VCaP (cell line): ENCODE measurements around the gene SAMD4B.
"Not testable (repeated sequence)": the region's sequence is repeated elsewhere in the genome, so short reads cannot be mapped to it uniquely, and the experiment has no call there.

ENCODE experiments used
- H3K27ac ChIP-seq: fragments of 450-650 bp; 2 replicates; pipeline ENCODE4 v1.5.1; 2017
- TF ChIP-seq, protein P1 (sequence below): fragments of 450-650 bp; conservative IDR thresholded peaks from 2 replicates; pipeline ENCODE4 v1.5.1; 2017; ENCODE audit warnings: mild to moderate bottlenecking, moderate library complexity

Gene SAMD4B

DNA sequence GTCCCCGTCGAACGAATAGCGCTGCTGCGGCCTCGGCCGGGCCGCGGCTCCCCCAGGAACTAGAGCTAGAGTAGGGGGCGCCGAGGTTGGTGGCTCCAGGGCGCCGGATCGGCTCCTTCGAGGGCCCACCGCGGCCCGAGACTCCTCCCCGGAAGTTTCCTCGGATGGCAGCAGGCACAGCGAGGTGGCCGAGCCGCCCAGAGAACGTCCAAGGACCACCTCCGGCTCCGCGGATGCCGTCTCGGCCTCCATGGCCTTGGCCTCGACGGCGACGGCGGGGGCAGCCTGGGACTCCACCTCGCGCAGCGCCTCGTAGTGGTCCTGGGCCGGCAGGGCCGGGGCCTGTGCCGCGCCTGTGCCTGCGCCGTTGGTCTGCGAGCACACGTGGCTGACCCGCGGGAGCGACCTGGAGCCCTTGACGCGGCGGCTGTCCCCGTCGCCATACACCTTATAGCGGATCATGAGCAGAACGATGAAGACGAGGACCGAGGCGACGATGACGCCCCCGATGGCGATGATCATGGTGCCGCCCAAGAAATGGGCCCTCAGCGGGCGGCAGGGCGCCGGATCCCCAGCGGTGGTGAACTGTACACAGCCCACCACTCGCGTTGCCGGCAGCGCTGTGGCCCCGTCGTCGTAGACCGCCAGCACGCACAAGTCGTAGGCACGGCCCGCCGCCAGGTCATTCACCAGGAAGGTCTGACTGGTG, 34.2 kb upstream of the SAMD4B start:
- H3K27ac ChIP-seq, result no peak overlapping the region
- TF ChIP-seq, protein P1, sequence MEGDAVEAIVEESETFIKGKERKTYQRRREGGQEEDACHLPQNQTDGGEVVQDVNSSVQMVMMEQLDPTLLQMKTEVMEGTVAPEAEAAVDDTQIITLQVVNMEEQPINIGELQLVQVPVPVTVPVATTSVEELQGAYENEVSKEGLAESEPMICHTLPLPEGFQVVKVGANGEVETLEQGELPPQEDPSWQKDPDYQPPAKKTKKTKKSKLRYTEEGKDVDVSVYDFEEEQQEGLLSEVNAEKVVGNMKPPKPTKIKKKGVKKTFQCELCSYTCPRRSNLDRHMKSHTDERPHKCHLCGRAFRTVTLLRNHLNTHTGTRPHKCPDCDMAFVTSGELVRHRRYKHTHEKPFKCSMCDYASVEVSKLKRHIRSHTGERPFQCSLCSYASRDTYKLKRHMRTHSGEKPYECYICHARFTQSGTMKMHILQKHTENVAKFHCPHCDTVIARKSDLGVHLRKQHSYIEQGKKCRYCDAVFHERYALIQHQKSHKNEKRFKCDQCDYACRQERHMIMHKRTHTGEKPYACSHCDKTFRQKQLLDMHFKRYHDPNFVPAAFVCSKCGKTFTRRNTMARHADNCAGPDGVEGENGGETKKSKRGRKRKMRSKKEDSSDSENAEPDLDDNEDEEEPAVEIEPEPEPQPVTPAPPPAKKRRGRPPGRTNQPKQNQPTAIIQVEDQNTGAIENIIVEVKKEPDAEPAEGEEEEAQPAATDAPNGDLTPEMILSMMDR, result no peak

DNA sequence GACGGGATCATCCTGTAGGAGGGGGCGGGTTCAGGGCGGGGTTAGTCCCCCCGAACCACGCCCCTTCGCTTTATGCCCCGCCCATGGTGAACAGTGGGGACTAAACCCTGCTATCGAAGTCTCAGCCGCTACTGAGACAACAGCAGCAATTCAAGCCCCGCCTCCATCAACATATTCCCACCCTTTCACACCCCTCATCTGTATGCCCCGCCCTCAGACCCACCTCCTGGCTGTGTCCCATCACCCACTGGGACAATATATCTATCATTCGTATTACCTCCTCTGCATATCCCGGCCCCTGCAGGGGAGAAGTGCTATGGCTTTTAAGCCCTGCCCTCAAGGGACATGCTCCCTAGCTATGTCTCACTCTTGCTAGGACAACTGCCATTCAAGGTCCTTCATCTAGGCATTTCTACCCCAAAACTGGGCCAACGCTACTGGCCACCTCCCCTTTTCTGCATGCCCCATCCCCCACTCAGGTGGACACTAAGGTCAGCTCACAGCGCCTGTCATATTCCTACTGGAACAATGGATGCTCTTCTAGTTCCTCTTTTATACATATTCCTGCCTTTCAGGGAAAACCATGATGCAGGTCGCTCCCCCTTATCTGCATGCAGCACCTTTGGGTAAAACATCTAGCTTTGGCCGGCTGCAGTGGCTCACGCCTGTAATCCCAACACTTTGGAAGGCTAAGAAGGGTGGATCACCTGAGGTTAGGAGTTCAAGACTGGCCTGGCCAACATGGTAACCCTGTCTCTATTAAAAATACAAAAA, 33.5 kb upstream of the SAMD4B start:
- TF ChIP-seq, protein P1, result no peak
- H3K27ac ChIP-seq, result no peak overlapping the region

DNA sequence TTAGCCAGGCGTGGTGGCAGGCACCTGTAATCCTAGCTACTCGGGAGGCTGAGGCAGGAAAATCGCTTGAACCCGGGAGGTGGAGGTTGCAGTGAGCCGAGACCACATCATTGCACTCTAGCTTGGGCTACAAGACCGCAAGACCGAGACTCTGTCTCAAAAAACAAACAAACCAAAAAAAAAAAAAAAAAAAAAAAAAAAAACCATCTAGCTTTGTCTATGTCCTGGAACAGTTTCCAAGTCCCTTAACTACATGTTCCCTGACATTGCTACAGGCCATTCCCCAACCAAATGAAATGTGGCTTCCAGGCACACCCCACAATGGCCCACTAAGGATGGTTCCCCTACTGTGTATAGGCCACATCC, 32.9 kb upstream of the SAMD4B start:
- not testable (repeated sequence) for H3K27ac ChIP-seq

DNA sequence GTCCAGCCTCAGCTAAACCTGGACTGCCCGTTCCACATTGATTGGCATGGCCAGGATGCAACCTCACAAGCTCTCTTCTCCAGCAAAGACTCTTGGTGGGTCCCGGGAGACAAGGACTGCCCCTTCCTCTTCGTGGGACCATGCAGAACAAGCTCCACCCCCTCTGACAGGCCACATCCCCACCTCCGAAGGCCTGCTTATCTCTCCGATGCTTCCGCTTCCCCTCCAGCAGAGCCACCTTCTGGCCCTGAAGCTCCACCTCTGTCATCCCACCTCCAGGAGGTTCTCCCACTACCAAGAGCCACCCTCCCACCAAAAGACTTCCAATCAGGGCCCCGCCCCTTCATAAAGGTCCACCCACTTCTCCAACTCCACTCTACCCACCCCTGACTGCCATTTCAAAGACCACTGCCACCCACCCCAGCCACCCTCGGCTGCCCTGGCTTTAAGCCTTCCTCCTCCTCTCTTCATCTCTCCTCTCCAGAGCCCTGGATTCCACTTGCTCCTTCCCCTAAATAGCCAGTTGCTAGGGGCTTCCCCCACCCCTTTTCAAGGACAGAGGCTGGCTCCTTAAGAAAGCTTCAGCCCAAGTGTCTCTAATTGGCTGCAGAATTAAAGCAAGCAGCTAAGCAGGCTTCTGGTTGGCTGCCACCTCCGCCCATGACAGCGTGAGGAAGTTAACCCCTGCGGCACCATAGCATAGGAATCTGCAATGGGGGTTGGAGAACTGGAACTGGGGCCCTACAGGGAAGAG, 31.5 kb upstream of the SAMD4B start:
- H3K27ac ChIP-seq, result no peak overlapping the region
- TF ChIP-seq, protein P1, result no peak

DNA sequence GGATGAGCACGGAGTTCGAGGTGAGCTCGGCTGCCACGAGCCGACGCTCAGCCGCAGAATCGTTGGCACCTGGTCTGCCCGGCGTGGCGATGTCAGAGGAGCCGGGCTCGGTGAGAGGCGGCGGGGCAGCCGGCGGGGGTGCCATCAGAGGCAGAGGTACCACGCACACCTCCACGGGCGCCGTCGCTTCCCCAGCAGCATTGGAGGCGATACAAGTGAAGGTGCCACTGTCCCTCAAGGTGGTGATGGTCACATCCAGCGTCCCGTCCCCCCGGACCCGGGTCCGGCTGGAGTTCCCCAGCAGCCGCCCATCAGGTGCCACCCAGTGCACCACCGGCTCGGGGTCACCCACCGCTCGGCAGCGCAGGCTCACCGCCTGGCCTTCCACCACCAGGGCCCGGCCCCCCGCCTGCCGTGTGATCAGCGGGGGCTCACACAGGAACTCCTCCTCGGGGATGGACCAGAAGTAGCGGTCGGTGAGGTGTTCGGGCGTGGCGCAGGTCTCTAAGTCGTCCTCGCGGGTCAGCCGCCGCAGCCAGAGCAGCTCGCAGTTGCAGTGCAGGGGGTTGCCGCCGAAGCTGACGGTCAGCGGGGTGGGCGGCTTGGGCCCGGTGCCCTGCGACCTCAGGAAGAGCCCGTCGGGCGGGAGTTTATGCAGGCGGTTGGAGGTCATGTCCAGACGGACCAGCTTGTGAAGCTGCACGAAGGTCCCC, 28.0 kb upstream of the SAMD4B start:
- TF ChIP-seq, protein P1, result no peak
- no peak overlapping the region for H3K27ac ChIP-seq

DNA sequence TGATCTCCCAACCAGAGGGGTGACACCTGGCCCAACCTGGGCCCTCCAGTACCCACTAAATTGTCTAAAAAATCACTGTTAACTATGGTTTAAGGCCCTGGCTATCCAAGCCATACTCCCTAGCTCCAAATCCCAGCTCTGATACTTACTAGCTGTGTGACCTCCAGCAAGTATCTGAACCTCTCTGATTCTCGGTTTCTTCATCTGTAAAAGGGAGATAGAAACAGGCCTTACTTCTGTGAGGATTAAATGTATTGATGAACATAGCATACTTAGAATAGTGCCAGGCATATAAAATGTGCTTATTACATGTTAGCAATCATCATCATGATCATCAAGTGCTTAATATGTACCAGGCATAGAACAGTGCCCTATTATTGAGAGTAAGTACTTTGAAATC, 26.3 kb upstream of the SAMD4B start:
- no peak overlapping the region for H3K27ac ChIP-seq
- TF ChIP-seq, protein P1, result no peak

DNA sequence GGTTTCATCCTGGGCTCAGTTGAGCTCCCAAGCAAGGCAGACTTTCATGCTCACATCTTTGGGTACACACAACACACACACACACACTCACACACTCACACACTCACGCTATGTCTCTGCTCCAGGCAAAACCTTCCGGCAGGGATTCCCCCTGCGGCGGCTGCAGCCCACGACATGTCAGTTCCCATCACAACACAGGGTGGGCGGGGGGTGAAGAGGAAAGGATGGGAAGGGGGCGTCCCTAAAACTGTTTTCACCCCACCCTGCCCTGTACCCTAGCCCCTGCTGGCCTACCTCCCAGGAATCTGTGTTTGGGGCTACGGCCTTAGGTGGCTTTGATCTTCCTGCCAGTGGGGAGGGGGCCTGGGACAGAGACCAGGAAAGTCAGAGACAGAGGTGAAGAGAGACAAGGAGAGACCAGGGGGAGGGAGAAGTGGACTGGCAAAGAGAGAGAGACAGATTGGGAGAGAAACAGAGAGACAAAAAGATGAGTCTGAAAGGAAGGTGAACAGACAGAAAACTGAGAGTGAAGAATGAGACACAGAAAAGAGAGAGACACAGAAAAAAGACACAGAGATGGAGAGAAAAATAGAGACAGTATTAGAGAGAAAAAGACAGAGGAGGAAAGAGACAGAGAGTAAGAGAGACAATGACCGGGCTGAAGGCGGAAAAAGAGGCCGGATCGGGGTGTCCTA, 25.4 kb upstream of the SAMD4B start:
- TF ChIP-seq, protein P1, result no peak
- no peak overlapping the region for H3K27ac ChIP-seq
